ENCODE measurements around the gene TNFRSF8.

The TNFRSF8 gene

DNA sequence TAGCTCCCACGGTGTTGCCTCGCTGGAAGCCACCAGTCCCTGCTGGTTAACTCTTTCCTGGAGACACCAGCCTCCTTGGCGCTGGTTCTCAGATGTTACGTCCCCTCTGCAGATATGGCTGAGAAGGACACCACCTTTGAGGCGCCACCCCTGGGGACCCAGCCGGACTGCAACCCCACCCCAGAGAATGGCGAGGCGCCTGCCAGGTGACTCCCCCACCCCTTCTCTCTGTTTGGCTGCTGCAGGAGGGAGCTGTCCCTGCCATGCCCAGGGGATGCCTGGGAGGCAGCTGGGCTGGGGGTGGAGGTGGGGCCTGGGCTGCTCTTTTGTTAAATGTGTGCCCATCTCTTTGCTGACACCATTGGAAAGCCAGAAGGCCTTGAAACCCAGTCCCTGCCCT lies 60.1 kb downstream of the TNFRSF8 start:
- no peak for DNase-seq

DNA sequence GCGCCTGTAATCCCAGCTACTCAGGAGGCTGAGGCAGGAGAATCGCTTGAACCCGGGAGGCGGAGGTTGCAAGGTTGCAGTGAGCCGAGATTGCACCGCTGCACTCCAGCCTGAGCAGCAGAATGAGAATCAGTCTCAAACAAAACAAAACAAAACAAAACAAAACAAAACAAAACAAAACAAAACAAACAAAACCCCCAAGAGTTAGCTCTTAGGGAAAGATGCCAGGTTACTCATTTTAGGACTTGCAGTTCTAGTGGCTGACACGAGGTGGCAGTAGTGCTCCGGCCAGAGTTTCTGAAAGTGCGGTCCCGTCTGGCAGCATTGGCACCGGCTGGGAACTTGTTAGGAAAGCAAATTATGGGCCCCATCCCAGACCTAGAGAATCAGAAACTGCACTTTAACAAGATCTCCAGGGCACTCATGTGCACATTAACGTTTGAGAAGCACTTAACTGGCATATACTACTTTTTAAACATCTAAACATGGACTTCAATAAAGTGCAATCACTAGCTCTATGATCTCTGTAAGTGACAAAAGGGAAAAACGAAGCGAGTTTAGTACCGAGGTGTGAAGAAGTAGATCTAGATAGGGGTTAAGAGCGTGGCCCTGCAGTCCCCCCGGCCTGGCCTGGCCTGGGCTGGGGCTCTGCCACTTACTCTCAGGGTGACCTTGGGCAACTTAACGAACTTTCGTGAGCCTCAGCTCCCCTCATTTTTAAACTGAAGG lies 61.8 kb downstream of the TNFRSF8 start:
- peak; percentile 44 to 76 (median 68) for DNase-seq

DNA sequence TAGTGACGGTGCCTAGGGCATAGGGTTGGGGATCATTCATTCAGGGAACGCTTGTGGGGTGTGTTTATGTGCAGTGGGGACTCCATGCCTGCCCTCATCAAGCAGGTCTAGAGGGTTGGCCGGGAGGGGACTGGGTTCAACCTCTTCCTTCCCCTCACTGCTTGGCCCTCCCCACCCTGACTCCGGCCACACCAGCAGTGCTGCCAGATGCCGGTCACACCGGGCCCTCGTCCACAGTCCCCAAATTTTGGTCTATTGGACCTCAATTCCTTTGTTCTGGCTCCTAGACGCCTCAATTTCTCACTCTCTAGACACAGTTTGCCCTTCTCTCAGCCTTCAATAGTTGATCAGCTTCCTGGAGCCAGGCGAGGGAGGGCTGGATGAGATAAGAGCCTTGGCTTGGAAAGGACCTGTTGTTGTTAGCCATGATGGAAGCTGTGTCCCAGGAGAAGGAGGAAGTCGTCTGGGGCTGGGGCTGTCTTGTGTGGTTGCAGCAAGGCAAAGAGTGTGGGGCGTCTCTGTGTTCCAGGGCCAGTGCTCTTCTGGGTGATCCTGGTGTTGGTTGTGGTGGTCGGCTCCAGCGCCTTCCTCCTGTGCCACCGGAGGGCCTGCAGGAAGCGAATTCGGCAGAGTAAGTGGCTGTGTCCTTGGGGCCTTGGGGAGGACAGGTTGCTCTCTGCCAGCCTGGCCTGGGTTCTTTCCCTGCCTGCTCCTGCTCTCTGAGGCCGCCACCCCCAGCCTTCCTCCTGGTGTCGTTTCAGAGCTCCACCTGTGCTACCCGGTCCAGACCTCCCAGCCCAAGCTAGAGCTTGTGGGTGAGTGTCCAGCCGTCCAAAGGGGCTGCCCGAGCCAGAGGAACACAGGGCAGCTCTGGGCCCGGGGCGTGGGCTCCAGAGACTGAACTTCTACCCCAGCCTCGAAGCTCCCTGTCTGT lies 62.6 kb downstream of the TNFRSF8 start:
- DNase-seq, result no peak

DNA sequence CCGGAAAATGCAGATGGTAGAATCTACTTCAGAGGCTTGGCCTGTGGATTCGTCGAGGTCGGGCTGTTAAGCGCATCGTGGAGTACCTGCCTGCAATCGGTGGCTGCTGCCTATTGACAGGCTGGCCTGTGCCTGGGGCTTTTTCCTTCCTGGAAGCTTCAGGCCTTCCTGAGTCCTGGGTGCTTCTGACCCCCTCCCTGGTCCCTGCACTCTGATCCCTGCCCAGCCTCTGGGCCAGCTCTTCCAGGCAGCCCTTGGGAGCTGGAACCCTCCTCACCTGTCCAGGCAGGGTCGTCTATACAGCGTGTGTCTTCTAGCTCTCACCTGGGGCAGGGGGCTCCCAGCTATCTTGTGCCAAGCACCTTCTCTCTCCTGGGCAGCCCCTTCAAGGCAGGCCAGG lies 63.7 kb downstream of the TNFRSF8 start:
- DNase-seq, result no peak

DNA sequence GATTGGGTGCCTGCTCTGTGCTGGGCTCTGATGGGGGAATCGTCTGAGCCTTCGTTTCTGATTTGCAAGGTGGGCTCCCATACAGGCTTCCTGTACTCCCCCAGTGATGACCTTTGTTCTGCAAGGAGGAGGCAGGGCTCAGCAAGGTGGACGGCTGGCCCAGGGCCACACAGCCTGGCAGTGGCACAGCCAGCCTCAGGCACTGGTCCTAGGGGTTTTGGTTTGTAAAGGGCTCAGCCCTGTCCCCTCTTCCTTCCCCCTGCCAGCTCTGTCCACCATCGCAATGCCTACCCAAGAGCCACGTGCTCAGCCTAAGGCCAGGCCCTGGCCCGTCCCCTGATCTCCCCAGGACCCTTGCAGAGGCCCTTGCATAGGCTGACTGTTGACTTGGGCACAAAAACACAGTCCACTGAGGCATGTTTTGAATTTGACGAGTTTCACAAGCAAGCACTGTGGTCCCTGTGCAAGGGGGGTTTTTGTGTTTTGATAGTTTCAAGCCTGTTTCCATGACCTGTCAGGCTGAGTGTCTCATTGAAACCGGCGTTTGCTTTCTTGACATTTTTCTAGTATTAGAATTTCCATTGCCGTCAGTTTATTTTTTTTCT lies 64.2 kb downstream of the TNFRSF8 start:
- DNase-seq, result no peak

DNA sequence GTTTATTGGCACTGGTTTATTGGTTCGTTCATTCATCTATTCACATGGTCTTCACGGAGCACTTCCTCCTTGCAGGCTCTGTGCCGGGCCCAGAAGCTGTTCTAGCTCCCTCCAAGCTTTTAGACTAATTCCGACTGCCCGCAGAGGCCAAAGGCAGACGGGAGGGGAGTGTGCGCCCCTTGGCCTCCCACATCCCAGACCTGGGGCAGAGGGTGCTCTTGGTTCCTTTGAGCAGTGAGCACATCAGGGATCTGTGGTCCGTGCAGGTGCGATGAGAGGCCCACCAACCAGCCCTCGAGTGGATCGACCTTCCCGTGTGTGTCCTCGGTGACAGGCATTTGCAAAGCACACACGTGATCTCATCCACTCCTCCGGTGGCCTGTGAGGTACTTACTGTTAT lies 65.0 kb downstream of the TNFRSF8 start:
- no peak for DNase-seq

DNA sequence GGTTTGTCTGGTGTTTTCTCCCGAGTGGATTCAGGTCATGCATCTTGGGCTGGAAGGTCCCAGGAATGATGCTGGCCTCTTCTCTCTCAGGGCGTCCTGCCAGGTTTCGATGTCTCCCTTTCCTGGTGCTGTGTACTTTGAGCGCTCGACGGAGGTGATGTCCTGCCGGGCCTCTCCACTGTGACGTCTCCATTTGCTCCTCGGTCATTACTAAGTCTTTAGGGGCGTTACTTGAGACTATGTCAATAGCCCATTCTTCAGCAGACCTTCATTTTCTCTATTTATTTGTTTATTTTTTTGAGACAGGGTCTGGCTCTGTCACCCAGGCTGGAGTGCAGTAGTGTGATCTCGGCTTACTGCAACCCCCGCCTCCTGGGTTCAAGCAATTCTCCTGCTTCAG lies 66.5 kb downstream of the TNFRSF8 start:
- no peak for DNase-seq

DNA sequence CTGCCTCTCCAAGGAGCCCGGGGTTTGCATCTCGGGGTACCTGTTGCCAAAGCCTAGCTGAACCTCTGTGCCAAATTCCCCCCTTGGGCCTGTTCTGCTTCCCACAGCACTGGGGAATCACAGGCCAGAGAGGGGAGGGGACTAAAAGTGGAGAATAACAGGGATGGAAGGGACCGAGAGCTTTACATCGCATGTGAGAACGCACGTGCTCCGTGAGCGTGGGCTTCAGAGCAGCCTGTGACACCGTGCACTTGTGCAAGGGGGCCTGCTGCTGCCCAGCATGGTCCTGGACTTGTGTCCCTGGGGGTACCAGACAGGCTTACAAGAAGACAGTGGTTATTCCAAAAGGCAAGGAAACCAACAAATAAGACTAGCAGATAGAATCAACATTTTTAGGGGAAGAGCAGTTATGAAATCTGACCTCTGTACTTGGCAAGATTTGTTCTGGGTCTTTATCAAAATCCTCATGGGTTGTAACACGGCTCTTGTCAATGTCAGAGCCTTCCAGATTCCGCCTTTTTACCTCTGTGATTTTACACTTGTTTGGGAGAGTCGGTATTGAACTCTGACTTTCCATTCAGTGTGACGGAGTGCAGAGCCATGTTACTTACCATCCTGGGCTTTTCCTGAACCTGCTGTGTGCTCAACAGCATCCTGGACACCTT lies 67.5 kb downstream of the TNFRSF8 start:
- no peak for DNase-seq

DNA sequence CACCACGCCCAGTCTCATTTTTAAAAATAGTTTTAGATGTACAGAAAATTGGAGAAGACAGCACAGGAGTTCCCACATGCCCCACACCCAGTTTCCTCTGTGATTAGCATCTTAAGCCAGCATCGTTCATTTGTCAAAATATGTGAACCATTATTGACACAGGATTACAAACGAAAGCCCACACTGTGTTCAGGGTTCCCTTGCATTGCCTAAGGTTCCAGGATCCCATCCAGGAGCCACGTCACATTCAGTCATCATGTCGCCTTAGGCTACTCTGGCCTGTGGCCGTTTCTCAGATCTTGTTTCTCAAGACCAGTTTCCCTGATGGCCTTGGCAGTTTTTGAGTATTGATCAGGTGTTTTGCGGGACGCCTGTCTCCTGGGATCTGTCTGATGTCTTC lies 69.0 kb downstream of the TNFRSF8 start:
- no peak for DNase-seq

DNA sequence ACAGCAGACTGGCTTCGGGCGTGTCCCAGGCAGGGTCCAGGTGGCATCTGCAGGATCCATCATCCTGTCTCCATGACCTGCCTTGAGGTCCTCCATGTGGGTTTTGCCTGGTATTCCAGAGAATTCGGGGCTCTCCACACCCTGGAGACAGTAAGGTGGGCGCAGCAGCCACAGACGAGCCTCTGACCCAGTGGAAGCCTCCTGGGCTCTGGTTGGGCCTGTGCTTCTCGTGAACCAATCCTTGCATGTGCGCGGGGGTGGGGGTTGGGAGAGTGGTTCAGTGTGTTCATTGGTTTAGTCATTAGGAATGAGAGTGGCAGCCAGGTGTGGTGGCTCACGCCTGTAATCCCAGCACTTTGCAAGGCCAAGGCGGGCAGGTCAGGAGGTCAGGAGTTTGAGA lies 71.6 kb downstream of the TNFRSF8 start:
- DNase-seq, result no peak

DNA sequence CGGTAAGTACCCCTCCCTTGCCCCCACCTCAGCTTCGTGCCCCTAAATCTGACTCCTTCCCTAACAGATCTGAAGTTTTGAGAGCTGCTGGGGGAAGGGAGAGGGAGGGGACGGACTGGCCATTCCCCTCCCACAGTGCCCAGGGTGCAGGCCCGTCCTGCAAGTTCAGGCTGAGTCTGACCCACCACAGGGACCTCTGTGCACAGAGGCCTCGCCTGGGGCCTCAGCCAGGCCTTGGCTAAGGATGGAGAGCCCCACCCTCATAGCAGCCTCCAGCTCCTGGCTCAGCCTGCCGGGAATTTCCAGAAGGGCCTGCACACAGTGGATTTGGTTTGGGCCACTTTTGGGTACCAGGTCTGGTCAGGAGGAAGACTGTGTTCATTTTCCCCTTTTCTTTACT lies 72.5 kb downstream of the TNFRSF8 start:
- no peak for DNase-seq

DNA sequence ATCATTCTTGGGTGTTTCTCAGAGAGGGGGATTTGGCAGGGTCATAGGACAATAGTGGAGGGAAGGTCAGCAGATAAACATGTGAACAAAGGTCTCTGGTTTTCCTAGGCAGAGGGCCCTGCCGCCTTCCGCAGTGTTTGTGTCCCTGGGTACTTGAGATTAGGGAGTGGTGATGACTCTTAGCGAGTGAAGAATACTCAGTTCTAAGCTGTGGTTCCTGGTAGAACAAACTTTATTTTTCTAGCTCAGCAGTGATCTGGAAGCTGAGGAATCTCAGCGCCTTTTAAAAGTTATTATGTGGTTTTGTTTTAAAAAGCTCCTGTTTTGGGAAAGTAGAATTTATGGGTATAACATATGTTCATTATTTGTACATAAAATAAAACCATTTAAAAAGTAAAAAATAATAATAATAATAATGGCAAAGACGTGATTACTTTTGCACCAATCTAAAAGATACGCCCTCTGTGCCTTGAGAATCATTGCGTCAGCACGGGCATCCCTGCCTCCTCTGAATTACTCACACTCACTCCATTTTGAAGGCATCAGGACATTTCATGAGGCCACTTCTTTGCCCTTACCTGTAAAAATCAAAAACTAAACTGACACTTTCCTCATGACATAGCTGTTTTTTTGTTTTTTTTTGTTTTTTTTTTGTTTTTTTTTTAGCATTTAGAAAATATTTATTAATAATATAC lies 74.0 kb downstream of the TNFRSF8 start:
- DNase-seq, result no peak

DNA sequence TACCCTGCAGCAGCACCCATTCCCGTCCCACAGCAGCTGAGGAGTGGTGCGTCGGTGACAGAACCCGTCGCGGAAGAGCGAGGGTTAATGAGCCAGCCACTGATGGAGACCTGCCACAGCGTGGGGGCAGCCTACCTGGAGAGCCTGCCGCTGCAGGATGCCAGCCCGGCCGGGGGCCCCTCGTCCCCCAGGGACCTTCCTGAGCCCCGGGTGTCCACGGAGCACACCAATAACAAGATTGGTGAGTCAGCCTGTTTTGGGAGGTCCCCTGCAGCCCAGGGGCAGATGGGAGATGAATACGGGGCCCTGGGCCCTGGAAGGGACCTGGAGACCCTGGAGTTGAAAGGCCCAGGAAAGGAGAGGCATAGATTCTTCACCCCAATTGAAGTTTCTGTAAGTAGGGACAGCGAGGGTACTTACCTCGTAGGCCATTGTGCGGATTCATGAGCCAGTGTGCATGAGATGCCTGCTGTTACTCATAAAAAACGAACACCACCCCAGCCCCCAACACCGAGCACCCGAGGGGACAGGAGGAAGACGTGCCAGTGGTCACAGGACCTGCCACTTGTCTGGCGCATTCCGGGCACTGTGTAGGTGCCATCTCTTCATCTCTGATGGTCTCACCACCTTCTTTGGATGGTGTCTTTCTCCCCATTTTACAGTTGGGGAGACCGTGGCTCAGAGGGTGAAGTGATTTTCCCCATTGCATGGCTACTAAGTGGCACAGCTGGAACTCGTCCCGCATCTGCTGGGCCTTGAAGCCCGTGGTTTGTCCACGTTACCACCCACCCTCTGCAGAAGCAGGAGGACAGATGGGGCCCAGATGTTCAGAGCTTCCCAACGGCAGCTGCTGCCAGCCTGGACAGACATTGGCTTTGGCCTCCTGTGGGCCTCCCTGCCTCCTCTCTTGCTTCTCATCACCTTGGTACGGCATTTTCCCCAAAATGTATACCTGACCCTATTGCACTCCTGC lies 75.4 kb downstream of the TNFRSF8 start:
- no peak for DNase-seq

DNA sequence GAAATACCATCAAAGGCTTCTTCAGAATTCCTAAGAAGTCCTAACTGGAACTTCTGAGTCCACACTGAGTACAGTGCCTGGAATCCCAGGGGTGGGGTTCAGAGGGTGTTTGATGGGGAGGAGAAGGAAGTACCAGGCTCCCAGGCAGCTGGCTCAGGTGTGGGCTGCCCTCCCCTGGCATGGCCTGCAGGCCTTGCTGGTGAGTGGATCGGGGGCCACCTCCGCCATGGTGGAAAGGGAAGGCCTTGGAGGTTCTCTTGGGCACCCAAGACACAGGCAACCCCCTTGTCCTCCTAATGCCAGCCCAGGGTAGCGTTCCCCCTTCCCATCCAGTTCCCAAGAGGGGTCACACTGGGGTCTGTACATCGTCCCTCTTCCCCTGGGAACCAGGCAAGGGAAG lies 76.9 kb downstream of the TNFRSF8 start:
- no peak for DNase-seq

DNA sequence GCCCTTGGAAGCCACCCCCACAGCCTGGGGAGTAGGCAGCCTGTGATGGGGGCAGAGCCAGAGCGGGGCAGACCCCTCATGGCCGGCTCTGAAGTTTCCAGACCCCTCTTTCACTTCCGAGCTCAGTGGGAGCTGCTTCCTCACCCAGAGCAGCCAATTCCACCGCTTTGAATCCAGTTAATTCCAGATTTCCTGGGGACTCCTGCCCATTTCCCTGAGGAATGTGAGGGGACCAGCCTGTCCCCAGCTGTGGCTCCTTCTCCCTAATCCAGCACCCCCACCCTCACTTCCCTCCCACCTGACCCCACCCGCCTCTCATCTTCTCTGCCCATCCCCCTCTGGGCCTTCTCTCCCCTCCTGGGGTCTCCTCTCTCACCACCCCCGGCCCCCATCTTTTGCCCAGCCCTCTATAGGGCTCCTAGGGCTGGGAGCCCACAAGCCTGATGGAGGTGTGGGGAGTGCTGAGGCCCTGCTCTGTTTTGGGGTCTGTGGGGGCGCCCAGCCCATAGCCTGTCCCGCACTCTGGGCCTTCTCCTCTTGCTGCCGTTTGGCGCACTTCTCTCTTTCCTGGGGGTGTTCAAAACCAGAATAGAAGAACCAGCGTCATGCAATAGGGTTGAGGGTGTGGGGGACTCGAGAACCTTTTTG lies 77.5 kb downstream of the TNFRSF8 start:
- DNase-seq, result no peak

DNA sequence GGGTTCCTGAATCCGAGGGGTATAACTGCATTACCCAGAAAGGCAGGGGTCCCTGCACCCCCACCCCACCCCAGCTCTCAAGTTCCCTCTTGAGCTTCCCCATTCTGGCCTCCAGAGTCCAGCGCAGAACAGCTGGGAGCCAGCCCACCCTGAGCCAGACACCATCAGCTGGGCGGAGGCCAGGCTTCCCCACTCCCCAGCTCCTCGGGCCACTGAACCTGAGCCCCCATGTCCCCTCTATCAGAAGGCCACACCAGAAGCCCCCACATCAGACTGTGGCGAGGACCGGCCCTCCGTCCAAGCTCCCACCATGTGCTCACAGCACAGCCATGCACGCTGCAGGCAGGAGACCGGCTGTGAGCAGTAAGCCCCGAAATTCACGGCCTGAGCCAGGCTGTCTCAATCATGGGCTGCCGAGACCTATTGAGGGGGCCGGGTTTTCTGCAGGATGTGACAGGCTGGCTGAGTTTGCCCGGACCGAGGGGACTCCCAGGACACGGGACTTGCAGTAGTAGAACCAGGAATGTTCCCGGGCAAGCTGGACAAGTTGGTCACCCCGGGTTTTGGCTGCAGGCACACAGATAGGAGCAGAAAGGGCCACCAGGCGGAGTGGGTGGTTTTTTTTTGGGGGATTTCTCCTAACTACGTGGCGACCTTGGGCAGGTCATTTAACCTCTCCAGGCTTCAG lies 78.2 kb downstream of the TNFRSF8 start:
- no peak for DNase-seq

DNA sequence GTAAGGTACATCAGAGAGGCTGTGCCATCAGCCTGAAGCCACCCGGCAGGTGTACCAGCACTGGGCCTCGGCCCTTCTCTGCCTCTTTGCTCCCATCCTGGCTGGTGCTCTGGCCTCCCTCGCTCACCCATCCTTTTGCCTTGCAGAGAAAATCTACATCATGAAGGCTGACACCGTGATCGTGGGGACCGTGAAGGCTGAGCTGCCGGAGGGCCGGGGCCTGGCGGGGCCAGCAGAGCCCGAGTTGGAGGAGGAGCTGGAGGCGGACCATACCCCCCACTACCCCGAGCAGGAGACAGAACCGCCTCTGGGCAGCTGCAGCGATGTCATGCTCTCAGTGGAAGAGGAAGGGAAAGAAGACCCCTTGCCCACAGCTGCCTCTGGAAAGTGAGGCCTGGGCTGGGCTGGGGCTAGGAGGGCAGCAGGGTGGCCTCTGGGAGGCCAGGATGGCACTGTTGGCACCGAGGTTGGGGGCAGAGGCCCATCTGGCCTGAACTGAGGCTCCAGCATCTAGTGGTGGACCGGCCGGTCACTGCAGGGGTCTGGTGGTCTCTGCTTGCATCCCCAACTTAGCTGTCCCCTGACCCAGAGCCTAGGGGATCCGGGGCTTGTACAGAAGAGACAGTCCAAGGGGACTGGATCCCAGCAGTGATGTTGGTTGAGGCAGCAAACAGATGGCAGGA lies 79.2 kb downstream of the TNFRSF8 start:
- DNase-seq, result no peak

DNA sequence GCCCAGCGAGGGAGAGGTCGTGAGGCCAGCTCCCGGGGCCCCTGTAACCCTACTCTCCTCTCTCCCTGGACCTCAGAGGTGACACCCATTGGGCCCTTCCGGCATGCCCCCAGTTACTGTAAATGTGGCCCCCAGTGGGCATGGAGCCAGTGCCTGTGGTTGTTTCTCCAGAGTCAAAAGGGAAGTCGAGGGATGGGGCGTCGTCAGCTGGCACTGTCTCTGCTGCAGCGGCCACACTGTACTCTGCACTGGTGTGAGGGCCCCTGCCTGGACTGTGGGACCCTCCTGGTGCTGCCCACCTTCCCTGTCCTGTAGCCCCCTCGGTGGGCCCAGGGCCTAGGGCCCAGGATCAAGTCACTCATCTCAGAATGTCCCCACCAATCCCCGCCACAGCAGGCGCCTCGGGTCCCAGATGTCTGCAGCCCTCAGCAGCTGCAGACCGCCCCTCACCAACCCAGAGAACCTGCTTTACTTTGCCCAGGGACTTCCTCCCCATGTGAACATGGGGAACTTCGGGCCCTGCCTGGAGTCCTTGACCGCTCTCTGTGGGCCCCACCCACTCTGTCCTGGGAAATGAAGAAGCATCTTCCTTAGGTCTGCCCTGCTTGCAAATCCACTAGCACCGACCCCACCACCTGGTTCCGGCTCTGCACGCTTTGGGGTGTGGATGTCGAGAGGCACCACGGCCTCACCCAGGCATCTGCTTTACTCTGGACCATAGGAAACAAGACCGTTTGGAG lies 80.0 kb downstream of the TNFRSF8 start:
- no peak for DNase-seq
